PC-3 (cell line): ENCODE results near the gene GREB1L.

Experiments
- CTCF ChIP-seq: fragments of 300-600 bp; sonication (generic); conservative IDR thresholded peaks from 2 replicates; pipeline ENCODE4 v1.5.1; 2017; ENCODE audit warnings: antibody characterized with exemption, low read depth, mild to moderate bottlenecking, low read length
- EZH2 ChIP-seq: fragments of 300-600 bp; sonication (generic); IDR thresholded peaks from one replicate; pipeline ENCODE4 v1.6.1; 2017; ENCODE audit warnings: antibody characterized with exemption, mild to moderate bottlenecking, low read length; ENCODE audit not compliant: unreplicated experiment
- EZH2phosphoT487 ChIP-seq: fragments of 300-600 bp; sonication (generic); IDR thresholded peaks from 2 replicates; pipeline ENCODE4 v1.6.1; 2018; ENCODE audit warnings: mild to moderate bottlenecking, antibody characterized with exemption, low read length, borderline replicate concordance

DNA sequence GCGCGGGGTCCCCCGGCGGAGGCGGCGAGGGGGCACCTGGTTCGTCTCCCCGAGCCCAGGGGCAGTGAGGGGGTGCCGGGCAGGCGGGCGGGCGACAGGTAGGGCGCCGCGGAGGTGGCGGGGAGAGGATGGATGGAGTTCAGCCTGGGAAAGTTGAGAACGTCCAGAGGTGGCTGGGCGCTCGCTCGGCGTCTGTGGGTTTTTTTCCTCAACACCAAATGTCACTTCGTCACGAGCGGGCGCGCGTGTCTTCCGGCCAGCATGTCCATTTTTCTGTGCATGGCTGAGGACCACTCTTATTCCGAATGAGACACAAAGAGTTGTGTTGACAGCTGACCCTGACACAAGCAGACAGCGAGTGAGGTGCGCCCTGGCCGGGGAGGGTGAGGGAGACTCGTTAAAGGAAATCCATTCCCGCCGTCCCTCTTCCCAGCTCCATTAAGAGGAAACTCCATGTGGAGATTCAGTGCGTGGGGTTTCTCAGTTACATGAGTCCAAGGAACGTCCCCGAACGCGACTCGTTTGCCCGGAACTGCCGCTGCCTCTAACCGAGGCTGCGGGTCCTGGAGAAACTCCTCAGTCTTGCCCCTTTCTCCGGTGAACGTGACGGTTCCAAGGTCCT lies 859 bp downstream of the GREB1L start:
- no peak for TF ChIP-seq EZH2
- no peak for TF ChIP-seq CTCF
- TF ChIP-seq EZH2phosphoT487 = no peak
